ENCODE data around the gene C1QL4. TPM values are rescaled to one million over a fixed set of nuclear protein-coding genes. Genes with fewer than 3 reads are reported as not detected.

Gene C1QL4
- total RNA-seq, 1 experiment from 2014 or later: 0.41 TPM

DNA sequence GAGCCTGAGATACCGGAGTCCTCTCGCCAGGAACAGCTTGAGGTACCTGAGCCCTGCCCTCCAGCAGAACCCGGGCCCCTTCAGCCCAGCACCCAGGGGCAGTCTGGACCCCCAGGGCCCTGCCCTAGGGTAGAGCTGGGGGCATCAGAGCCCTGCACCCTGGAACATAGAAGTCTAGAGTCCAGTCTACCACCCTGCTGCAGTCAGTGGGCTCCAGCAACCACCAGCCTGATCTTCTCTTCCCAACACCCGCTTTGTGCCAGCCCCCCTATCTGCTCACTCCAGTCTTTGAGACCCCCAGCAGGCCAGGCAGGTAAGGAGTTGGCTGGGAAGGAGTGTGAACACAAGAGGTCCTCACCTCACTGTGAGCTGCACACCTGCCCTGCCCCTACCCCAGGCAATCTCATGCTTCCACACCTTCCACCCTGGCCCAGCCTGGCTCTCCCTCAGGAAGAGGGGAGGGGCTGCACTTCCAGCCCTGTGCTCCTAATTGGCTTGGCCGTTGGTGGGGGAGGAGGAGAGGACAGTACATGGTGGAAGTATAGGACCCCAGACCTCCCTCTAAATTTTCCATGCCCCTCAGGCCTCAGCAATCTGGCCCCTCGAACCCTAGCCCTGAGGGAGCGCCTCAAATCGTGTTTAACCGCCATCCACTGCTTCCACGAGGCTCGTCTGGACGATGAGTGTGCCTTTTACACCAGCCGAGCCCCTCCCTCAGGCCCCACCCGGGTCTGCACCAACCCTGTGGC is 6.2 kb downstream of the C1QL4 start:
- POLR2A ChIA-PET (ENCODE audit: low non-redundant PET): interaction anchor here (0.6 kb wide), 1 partner anchor 8 kb away, joined by 7 read pairs; no protein-coding TSS in a partner anchor
- no peaks in the 10 kb centered on the region for H3K27me3 ChIP-seq (replicated peaks; ENCODE audit: insufficient read depth, low read depth, low read length, poor library complexity)
- TF ChIP-seq, protein P1, sequence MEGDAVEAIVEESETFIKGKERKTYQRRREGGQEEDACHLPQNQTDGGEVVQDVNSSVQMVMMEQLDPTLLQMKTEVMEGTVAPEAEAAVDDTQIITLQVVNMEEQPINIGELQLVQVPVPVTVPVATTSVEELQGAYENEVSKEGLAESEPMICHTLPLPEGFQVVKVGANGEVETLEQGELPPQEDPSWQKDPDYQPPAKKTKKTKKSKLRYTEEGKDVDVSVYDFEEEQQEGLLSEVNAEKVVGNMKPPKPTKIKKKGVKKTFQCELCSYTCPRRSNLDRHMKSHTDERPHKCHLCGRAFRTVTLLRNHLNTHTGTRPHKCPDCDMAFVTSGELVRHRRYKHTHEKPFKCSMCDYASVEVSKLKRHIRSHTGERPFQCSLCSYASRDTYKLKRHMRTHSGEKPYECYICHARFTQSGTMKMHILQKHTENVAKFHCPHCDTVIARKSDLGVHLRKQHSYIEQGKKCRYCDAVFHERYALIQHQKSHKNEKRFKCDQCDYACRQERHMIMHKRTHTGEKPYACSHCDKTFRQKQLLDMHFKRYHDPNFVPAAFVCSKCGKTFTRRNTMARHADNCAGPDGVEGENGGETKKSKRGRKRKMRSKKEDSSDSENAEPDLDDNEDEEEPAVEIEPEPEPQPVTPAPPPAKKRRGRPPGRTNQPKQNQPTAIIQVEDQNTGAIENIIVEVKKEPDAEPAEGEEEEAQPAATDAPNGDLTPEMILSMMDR (conservative IDR thresholded peaks at IDR 0.05; ENCODE audit: low read depth, low read length): no peak
- no peak for TF ChIP-seq EZH2 (IDR thresholded peaks at IDR 0.05; ENCODE audit: borderline replicate concordance, low read depth, low read length, poor library complexity, severe bottlenecking)
- H3K36me3 ChIP-seq (ENCODE audit: insufficient read depth, low read length, poor library complexity, severe bottlenecking): peaks cover 46% of the 10 kb centered on the region
- no peak overlapping the region for H3K27ac ChIP-seq (ENCODE audit: low read depth, low read length, poor library complexity, severe bottlenecking)
- no peaks in the 10 kb centered on the region for H3K9me3 ChIP-seq (ENCODE audit: low read depth, low read length, poor library complexity, severe bottlenecking)
- H3K4me3 ChIP-seq (ENCODE audit: low read depth, low read length, poor library complexity, severe bottlenecking): no peak overlapping the region
- no TSS peak for BruUV-seq (replicated peaks)
- H3K4me1 ChIP-seq (ENCODE audit: insufficient read depth, low read length, poor library complexity, severe bottlenecking): no peaks in the 10 kb centered on the region
- CTCF ChIA-PET: interaction anchor here (0.6 to 1.6 kb wide), 8 partner anchors 8 to 250 kb away, joined by 3 to 13 read pairs (median 5); partner anchors contain the start of gene TROAP
- intact Hi-C loops (cut with micrococcal nuclease; ENCODE audit: unreplicated experiment): no loop called here
- no peak for DNase-seq (ENCODE audit: low spot score)

DNA sequence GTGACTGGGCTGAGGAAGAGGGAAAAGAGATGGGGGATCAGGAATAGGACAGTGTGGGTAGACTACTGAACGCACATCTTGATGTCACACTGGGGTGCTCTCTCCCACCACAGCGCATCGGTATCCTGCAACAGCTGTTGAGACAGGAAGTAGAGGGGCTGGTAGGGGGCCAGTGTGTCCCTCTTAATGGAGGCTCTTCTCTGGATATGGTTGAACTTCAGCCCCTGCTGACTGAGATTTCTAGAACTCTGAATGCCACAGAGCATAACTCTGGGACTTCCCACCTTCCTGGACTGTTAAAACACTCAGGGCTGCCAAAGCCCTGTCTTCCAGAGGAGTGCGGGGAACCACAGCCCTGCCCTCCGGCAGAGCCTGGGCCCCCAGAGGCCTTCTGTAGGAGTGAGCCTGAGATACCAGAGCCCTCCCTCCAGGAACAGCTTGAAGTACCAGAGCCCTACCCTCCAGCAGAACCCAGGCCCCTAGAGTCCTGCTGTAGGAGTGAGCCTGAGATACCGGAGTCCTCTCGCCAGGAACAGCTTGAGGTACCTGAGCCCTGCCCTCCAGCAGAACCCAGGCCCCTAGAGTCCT is 6.9 kb downstream of the C1QL4 start:
- TF ChIP-seq, protein P1 (conservative IDR thresholded peaks at IDR 0.05; ENCODE audit: low read depth, low read length): no peak
- no peak for TF ChIP-seq EZH2 (IDR thresholded peaks at IDR 0.05; ENCODE audit: borderline replicate concordance, low read depth, low read length, poor library complexity, severe bottlenecking)
- CTCF ChIA-PET: interaction anchor here (1.0 kb wide), 1 partner anchor 18 kb away, joined by 5 read pairs; no protein-coding TSS in a partner anchor
- BruUV-seq (replicated peaks): TSS peak; percentile 11

DNA sequence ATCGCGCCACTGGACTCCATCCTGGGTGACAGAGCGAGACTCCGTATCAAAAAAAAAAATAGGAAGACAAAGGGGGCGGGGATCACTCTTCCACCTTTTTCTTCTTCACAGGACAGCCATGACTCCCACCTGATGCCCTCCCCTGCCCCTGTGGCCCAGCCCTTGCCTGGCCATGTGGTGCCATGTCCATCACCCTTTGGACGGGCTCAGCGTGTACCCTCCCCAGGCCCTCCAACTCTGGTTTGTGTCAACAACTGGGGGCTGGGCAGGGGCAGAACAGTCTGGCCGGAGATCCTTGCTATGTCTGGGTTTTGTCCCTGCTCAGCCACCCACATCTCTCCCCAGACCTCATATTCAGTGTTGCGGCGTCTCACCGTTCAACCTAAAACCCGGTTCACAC is 8.2 kb downstream of the C1QL4 start:
- peaks cover 7% of the 10 kb centered on the region for H3K4me1 ChIP-seq (ENCODE audit: insufficient read depth, low read length, poor library complexity, severe bottlenecking)
- CTCF ChIA-PET: no interaction called here
- H3K36me3 ChIP-seq (ENCODE audit: insufficient read depth, low read length, poor library complexity, severe bottlenecking): peaks cover 60% of the 10 kb centered on the region
- H3K27ac ChIP-seq (ENCODE audit: low read depth, low read length, poor library complexity, severe bottlenecking): no peak overlapping the region
- POLR2A ChIA-PET (ENCODE audit: low non-redundant PET): no interaction called here
- no peak for DNase-seq (ENCODE audit: low spot score)
- no peaks in the 10 kb centered on the region for H3K27me3 ChIP-seq (replicated peaks; ENCODE audit: insufficient read depth, low read depth, low read length, poor library complexity)
- intact Hi-C loops (cut with micrococcal nuclease; ENCODE audit: unreplicated experiment): no loop called here
- no TSS peak for BruUV-seq (replicated peaks)
- H3K4me3 ChIP-seq (ENCODE audit: low read depth, low read length, poor library complexity, severe bottlenecking): no peak overlapping the region
- H3K9me3 ChIP-seq (ENCODE audit: low read depth, low read length, poor library complexity, severe bottlenecking): no peaks in the 10 kb centered on the region
- TF ChIP-seq, protein P1 (conservative IDR thresholded peaks at IDR 0.05; ENCODE audit: low read depth, low read length): no peak
- TF ChIP-seq EZH2 (IDR thresholded peaks at IDR 0.05; ENCODE audit: borderline replicate concordance, low read depth, low read length, poor library complexity, severe bottlenecking): no peak

More for the DNA sequence above, 6.9 kb downstream of the C1QL4 start:
- Histone ChIP-seq H3K27me3 (replicated peaks; ENCODE audit: insufficient read depth, low read depth, low read length, poor library complexity) (no peaks in the 10 kb centered on the region), H3K27ac (ENCODE audit: low read depth, low read length, poor library complexity, severe bottlenecking) (no peak overlapping the region), H3K4me1 (ENCODE audit: insufficient read depth, low read length, poor library complexity, severe bottlenecking) (no peaks in the 10 kb centered on the region), H3K36me3 (ENCODE audit: insufficient read depth, low read length, poor library complexity, severe bottlenecking) (peaks cover 52% of the 10 kb centered on the region), H3K4me3 (ENCODE audit: low read depth, low read length, poor library complexity, severe bottlenecking) (no peak overlapping the region), H3K9me3 (ENCODE audit: low read depth, low read length, poor library complexity, severe bottlenecking) (no peaks in the 10 kb centered on the region)
- intact Hi-C loops (cut with micrococcal nuclease; ENCODE audit: unreplicated experiment): no loop called here
- no peak for DNase-seq (ENCODE audit: low spot score)
- POLR2A ChIA-PET (ENCODE audit: low non-redundant PET): no interaction called here

Measured in A673 (cell line).